HG03558 (cell line): Measurements from ENCODE around the gene ACACA.

ENCODE experiments used
- ATAC-seq: cut with Tn5 transposase; IDR thresholded peaks from one replicate; pipeline ENCODE4 v1.9.1; 2021; ENCODE audit warnings: moderate number of reproducible peaks; ENCODE audit not compliant: unreplicated experiment; ENCODE audit errors: extremely low read depth

ACACA gene

GRCh38 chr17:37299257-37299980, 107.2 kb downstream of the ACACA start:
- ATAC-seq = no peak

- no peak for ATAC-seq
Observed at GRCh38 chr17:37295888-37296287, 110.7 kb downstream of the ACACA start.

GRCh38 chr17:37294888-37295287, 111.7 kb downstream of the ACACA start:
- ATAC-seq = no peak

- no peak for ATAC-seq
Observed at GRCh38 chr17:37293770-37294169, 112.9 kb downstream of the ACACA start.

GRCh38 chr17:37292429-37293139, 114.1 kb downstream of the ACACA start:
- no peak for ATAC-seq

DNA sequence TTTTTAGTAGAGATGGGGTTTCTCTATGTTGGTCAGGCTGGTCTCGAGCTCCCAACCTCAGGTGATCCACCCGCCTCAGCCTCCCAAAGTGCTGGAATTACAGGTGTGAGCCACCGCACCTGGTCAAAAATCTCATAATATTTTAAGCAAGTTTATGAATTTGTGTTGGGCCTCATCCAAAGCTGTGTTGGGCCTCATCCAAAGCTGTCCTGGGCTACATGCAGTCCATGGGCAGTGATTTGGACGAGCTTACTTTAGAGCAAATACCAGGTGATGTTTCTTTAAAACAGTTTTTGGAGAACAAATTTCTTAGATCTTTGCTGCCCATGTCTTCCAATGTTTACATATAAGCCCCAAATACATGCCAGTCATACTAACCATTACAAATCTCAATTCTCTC, 115.3 kb downstream of the ACACA start:
- ATAC-seq = no peak

DNA sequence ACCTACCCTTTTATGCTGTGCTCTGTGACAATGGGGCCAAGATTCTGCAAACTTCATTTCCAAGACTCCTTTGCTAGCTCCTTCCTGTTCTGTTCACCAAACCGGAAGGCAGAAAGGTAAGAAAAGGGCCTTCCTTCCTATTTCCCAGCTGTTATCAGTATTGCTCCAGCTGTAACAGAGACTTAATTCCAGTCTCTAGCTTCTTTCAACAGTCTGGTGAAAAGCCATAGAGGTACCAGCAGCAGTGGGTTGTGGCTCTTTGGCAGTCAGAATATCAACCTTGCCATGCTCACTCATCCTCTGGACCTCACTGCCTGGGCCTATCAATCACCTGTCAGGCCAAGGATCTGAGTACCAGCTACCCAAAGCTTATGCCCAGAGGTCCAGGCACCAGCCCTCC, 120.2 kb downstream of the ACACA start:
- ATAC-seq = no peak

GRCh38 chr17:37284191-37284590, 122.4 kb downstream of the ACACA start:
- ATAC-seq = no peak

DNA sequence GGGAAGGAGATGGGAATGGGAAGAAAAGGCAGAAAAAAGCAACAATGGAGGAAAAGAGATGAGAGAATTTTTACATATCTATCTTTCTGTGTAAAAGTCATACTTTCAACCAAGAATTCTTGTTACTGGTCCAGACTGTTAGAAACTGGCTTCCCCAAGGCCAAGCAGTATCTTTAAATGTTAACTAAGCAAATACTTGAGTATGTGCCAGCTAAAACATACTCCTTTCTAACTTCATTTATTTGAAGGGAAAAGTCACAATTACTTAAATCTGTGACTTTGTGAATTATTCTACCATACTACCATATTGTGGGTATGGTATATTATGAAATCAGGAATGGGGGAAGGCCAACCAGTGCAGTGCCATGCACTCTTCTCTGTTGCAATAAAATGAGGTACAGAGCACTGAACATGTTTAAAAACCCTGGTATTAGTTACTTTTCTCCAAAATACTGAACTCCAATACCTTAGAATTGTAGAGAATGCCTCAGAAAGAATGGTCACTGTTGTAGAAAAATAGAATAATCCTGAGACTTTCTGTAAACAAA, 123.1 kb downstream of the ACACA start:
- no peak for ATAC-seq

DNA sequence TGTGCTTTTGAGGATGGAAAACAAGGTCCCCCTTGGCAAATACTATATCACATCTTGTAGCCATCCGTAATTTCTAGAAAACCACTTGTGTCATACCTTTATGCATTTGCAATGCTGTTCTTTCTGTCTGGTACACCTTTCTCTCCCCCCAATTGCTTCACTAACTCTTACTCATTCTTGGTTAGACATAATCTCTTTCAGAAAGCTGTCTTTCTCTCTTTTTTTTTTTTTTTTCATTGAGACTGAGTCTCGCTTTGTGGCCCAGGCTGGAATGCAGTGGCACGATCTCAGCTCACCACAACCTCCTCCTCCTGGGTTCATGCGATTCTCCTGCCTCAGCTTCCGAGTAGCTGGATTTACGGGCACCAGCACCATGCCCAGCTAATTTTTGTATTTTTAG, 125.8 kb downstream of the ACACA start:
- ATAC-seq = no peak

DNA sequence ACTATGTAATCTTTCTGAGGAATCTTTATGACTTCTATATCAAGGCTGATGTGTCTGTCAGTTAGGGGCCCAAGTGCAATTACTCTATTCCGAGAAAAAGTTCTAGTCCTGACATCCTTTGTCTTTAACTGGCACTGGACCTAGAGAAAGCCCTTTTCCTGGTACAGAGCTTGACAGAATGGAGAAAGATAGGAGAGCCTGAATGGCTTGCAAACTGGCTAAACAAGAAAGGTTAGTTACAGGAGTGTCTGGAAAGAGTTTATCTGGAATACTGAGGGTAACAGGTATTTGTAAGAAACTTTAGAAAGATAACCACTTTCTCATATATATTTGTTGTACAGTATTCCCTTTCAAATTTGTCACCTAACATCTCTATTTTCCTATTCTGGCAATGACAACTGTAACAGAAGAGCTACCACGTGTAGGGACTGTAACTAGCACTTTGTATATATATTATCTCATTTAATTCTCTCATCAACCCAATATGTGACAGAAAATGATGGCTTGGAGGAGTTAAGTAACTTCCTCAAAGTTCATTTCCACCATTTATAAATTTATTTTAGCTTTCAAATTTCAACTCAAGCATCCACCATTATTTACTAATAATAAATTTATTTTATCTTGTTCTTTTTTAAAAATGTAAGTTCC, 128.3 kb downstream of the ACACA start:
- ATAC-seq = no peak

DNA sequence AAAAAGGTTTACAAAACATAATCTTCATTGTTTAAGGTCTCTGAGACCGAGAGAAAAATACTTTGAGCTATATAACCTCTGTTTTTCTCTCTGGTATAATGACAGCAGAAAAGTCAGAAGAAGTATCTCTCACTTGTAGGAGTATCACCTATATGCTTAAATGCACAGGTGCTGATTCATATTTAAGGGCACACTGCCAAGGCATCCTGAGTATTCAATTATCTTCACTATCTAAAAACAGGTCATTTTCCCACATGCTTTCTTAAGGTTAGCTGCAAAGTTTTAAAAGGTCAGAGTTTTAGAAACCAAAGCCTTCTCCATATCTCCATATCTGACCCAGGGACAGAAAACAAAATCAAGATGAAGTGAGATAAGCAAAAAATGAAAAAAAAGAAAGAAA, 130.2 kb downstream of the ACACA start:
- no peak for ATAC-seq

GRCh38 chr17:37274461-37274860, 132.2 kb downstream of the ACACA start:
- ATAC-seq = no peak

DNA sequence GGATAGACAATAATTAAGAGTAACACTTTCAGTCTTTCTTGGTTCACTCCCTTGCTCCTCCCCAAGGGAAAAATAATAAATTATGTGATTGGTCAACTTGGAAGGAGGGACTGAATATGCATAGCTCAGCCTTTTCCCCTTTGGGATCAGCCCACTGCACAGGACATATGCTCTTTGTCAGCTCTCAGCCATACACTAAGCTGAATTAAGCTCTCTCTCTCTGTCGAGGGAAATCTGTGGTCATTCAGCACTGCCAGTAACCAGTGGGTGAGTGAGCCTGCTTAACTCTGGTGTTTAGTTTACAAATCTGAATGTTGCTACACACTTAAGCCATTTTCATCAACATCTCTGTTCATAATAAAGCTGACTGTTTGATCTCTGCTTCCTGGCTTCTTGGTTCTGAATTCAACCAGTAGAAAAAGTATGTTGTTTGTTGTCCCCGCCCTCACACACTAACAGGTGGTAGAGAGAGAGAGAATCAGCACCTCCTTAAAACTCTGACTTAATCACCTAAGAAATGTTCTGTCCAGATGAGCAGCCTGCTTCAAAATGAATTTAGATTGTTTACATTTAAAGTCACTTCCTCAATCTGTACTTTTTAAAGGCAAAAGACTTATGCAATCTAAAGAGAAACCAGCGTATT, 133.1 kb downstream of the ACACA start:
- no peak for ATAC-seq

GRCh38 chr17:37265446-37266173, 141.0 kb downstream of the ACACA start:
- no peak for ATAC-seq

GRCh38 chr17:37261286-37261685, 145.3 kb downstream of the ACACA start:
- no peak for ATAC-seq

DNA sequence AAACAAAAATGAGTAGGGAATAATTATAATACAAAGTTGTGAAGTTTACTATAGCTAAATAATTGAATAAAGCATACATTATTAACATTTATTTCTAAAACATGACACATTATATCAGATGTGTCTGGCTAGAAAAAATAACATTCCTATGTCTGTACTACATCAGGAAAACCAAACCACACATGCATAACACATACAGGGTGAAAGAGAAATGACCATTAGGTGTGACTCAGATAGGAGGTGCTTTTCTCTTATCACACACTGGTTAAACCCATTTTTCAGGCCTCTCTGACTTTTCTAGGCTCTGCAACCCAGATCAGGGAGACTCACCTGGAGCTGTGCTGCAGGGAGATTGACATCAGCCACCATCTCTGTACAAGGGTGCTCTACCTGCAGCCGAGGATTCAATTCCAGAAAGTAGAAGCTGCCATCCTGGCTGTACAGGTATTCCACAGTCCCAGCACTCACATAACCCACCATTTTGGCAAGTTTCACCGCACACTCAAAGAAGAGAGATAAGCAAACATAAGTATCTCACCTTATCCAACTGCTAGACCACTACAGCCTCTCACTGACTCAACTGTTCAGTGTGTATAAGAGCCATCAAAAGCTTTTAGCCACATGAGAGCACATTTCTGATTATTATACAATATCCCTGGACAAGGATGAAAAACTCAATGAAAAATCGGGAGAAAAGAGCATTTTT, 147.5 kb downstream of the ACACA start:
- no peak for ATAC-seq

GRCh38 chr17:37256627-37257026, 150.0 kb downstream of the ACACA start:
- no peak for ATAC-seq

DNA sequence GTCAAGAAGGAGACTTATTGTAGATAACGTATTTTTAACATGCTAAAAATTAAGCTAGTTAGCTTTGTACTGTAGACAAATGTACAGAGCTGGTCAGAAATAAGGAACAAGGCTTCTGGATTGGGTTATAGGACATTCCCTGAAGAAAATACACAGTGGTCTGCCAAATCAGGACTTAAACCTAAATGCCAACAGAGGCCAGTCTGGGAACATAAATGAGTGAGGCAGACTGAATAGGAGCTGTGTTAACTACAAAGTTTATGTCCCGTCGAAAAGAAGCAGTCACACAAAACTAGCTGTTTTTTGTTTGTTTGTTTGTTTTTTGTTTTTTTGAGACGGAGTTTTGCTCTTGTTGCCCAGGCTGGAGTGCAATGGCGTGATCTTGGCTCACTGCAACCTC, 151.2 kb downstream of the ACACA start:
- no peak for ATAC-seq
